ENCODE results near the gene MAN1C1. TPM values are rescaled to one million over a fixed set of nuclear protein-coding genes. Genes with fewer than 3 reads are reported as not detected.

The MAN1C1 gene
- total and polyA plus RNA-seq, 4 donors = 2.8 to 32.2 (median 14.5) TPM

GRCh38 chr1:25747046-25747719 lies 130.6 kb downstream of the MAN1C1 start:
- 84 to 86% methylated on average over 12 of the region's 12 CpGs for WGBS, 2 donors
- Histone ChIP-seq H3K36me3 (ENCODE audit: control insufficient read depth in 1 of 2, insufficient read depth in 2 of 2, low read length in 1 of 2) (no peaks in the 10 kb centered on the region), H3K4me3 (ENCODE audit: low read length in 2 of 2) (no peak overlapping the region), H3K27me3 (ENCODE audit: control insufficient read depth in 1 of 2, insufficient read depth in 2 of 2, low read length in 1 of 2) (no peaks in the 10 kb centered on the region), H3K27ac (ENCODE audit: low read depth in 1 of 2, low read length in 2 of 2) (no peak overlapping the region), H3K9me3 (ENCODE audit: control insufficient read depth, low read length) (no peaks in the 10 kb centered on the region), H3K4me1 (ENCODE audit: control insufficient read depth in 1 of 2, insufficient read depth in 2 of 2, low read length in 2 of 2) (no peaks in the 10 kb centered on the region)
- ATAC-seq (ENCODE audit: low FRiP score) (no peak), DNase-seq (no peak)
- intact Hi-C loops (cut with DNase I) = loop anchor here in 1 of 2 donors (5.0 kb wide), 1 partner anchor 45 kb away; no protein-coding TSS in a partner anchor

DNA sequence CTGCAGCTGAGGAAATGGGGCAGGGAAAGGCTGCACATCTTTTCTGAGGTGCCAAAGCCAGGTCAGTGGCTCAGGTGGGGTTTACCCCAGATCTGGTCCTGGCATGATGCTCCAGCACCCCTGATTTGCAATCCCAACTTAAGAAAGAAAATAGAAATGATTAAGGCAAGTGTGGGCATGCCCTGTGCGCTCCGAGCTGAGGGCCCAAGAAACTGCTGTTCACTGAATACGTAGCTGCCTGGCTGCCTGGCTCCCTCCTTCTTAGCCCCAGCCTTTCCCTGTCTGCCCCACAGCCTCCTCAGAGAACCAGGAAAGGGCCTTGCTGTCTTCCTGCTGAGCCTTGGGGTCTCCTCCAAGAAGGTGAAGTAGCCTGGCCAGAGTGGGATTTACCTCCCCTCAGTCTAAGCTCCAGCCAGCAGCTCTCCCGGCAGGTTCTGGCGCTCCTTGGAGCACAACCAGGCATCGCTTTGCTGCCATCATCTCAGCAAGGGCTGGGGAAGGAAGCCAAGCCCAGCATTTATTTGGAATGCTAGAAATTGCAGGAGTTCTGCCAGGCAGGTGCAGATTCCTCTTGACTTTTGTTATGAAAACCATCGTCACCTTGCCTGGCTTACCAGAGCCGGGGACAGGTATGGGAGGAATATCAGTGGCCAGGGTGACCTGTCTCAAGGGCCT lies 132.1 kb downstream of the MAN1C1 start:
- H3K9me3 ChIP-seq (ENCODE audit: control insufficient read depth, low read length) = no peaks in the 10 kb centered on the region
- ATAC-seq (ENCODE audit: low FRiP score) = no peak
- H3K27ac ChIP-seq (ENCODE audit: low read depth in 1 of 2, low read length in 2 of 2) = no peak overlapping the region
- H3K4me1 ChIP-seq (ENCODE audit: control insufficient read depth in 1 of 2, insufficient read depth in 2 of 2, low read length in 2 of 2) = no peaks in the 10 kb centered on the region
- H3K27me3 ChIP-seq (ENCODE audit: control insufficient read depth in 1 of 2, insufficient read depth in 2 of 2, low read length in 1 of 2) = no peaks in the 10 kb centered on the region
- intact Hi-C loops (cut with DNase I) = loop anchor here in 1 of 2 donors (5.0 kb wide), 1 partner anchor 44 kb away; no protein-coding TSS in a partner anchor
- DNase-seq = no peak
- 50 to 60% methylated on average over 8 of the region's 8 CpGs for WGBS, 2 donors
- H3K4me3 ChIP-seq (ENCODE audit: low read length in 2 of 2) = no peak overlapping the region
- H3K36me3 ChIP-seq (ENCODE audit: control insufficient read depth in 1 of 2, insufficient read depth in 2 of 2, low read length in 1 of 2) = no peaks in the 10 kb centered on the region

DNA sequence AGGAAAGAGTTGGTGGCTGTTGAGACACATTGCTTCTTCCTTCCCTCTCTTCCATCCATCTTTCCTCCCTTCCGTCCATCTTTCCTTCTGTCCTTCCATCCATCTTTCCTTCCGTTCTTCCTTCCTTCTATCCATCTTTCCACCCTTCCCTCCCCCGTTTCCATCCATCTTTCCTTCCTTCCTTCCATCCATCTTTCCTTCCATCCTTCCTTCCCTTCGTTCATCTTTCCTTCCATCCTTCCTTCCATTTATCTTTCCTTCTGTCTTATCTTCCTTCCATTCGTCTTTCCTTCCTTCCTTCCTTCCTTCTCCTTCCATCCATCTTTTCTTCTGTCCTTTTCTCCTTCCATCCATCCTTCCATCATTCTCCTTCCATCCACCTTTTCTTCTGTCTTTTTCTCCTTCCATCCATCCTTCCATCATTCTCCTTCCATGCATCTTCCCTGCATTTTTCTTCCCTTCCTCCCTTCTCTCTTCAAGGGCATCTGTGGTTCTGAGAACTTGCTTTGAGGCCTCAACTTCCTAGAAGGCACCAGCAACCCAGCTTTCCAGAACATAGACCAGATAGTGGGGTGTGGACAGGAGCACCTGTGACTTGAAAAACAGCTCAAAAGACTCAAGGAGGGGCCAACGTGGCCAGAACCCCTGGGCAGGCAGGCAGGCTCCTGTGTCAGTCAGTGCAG lies 134.5 kb downstream of the MAN1C1 start:
- H3K4me3 ChIP-seq (ENCODE audit: low read length in 2 of 2) = no peak overlapping the region
- H3K4me1 ChIP-seq (ENCODE audit: control insufficient read depth in 1 of 2, insufficient read depth in 2 of 2, low read length in 2 of 2) = no peaks in the 10 kb centered on the region
- H3K27ac ChIP-seq (ENCODE audit: low read depth in 1 of 2, low read length in 2 of 2) = no peak overlapping the region
- intact Hi-C loops (cut with DNase I) = no loop called here
- no peak for ATAC-seq (ENCODE audit: low FRiP score)
- H3K9me3 ChIP-seq (ENCODE audit: control insufficient read depth, low read length) = no peaks in the 10 kb centered on the region
- no peaks in the 10 kb centered on the region for H3K36me3 ChIP-seq (ENCODE audit: control insufficient read depth in 1 of 2, insufficient read depth in 2 of 2, low read length in 1 of 2)
- WGBS, 2 donors = 90 to 96% methylated on average over 6 of the region's 6 CpGs
- no peaks in the 10 kb centered on the region for H3K27me3 ChIP-seq (ENCODE audit: control insufficient read depth in 1 of 2, insufficient read depth in 2 of 2, low read length in 1 of 2)
- no peak for DNase-seq

- no peaks in the 10 kb centered on the region for H3K36me3 ChIP-seq (ENCODE audit: control insufficient read depth in 1 of 2, insufficient read depth in 2 of 2, low read length in 1 of 2)
- H3K9me3 ChIP-seq (ENCODE audit: control insufficient read depth, low read length) = no peaks in the 10 kb centered on the region
These were observed 138.0 kb downstream of the MAN1C1 start for GRCh38 chr1:25754470-25755181.

GRCh38 chr1:25755475-25756125 lies 139.0 kb downstream of the MAN1C1 start:
- no peak for DNase-seq
- Histone ChIP-seq H3K27ac (ENCODE audit: low read depth in 1 of 2, low read length in 2 of 2) (no peak overlapping the region), H3K27me3 (ENCODE audit: control insufficient read depth in 1 of 2, insufficient read depth in 2 of 2, low read length in 1 of 2) (no peaks in the 10 kb centered on the region), H3K36me3 (ENCODE audit: control insufficient read depth in 1 of 2, insufficient read depth in 2 of 2, low read length in 1 of 2) (no peaks in the 10 kb centered on the region), H3K9me3 (ENCODE audit: control insufficient read depth, low read length) (no peaks in the 10 kb centered on the region), H3K4me1 (ENCODE audit: control insufficient read depth in 1 of 2, insufficient read depth in 2 of 2, low read length in 2 of 2) (no peaks in the 10 kb centered on the region), H3K4me3 (ENCODE audit: low read length in 2 of 2) (no peak overlapping the region)
- intact Hi-C loops (cut with DNase I) = no loop called here
- no peak for ATAC-seq (ENCODE audit: low FRiP score)
- WGBS, 2 donors = 94 to 95% methylated on average over 7 of the region's 7 CpGs

More at GRCh38 chr1:25754470-25755181, 138.0 kb downstream of the MAN1C1 start:
- WGBS, 2 donors = 63 to 77% methylated on average over 17 of the region's 17 CpGs
- no peaks in the 10 kb centered on the region for H3K27me3 ChIP-seq (ENCODE audit: control insufficient read depth in 1 of 2, insufficient read depth in 2 of 2, low read length in 1 of 2)
- H3K27ac ChIP-seq (ENCODE audit: low read depth in 1 of 2, low read length in 2 of 2) = no peak overlapping the region
- ATAC-seq (ENCODE audit: low FRiP score) (peak; percentile 11), DNase-seq (no peak)
- no peak overlapping the region for H3K4me3 ChIP-seq (ENCODE audit: low read length in 2 of 2)
- no peaks in the 10 kb centered on the region for H3K4me1 ChIP-seq (ENCODE audit: control insufficient read depth in 1 of 2, insufficient read depth in 2 of 2, low read length in 2 of 2)
- intact Hi-C loops (cut with DNase I) = no loop called here

DNA sequence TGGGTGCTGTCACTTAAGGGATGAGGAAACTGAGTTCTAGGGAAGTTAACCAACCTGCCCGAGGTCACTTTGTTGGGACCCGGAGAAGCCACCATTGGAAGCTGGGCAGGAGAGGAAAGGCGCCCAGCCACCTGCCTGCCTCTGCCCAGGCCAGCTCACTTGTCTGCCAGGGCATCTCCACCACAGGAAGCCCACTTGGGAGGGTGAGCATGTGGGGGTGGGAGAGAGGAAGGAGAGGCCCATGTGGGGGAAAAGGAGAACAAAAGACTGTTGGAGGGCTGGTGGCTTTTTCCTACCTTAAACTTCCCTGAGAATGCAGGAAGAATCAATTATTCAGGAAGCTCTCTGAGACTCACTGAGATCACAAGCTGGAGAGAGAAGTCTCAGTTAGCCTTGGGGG lies 139.6 kb downstream of the MAN1C1 start:
- DNase-seq = no peak
- no peak overlapping the region for H3K4me3 ChIP-seq (ENCODE audit: low read length in 2 of 2)
- H3K4me1 ChIP-seq (ENCODE audit: control insufficient read depth in 1 of 2, insufficient read depth in 2 of 2, low read length in 2 of 2) = no peaks in the 10 kb centered on the region
- 94 to 100% methylated on average over 3 of the region's 3 CpGs for whole genome bisulfite sequencing, 2 donors
- intact Hi-C loops (cut with DNase I) = no loop called here
- no peak for ATAC-seq (ENCODE audit: low FRiP score)
- no peaks in the 10 kb centered on the region for H3K9me3 ChIP-seq (ENCODE audit: control insufficient read depth, low read length)
- H3K27me3 ChIP-seq (ENCODE audit: control insufficient read depth in 1 of 2, insufficient read depth in 2 of 2, low read length in 1 of 2) = no peaks in the 10 kb centered on the region
- no peaks in the 10 kb centered on the region for H3K36me3 ChIP-seq (ENCODE audit: control insufficient read depth in 1 of 2, insufficient read depth in 2 of 2, low read length in 1 of 2)
- H3K27ac ChIP-seq (ENCODE audit: low read depth in 1 of 2, low read length in 2 of 2) = no peak overlapping the region

GRCh38 chr1:25757151-25757845 lies 140.7 kb downstream of the MAN1C1 start:
- Histone ChIP-seq H3K4me3 (ENCODE audit: low read length in 2 of 2) (no peak overlapping the region), H3K27me3 (ENCODE audit: control insufficient read depth in 1 of 2, insufficient read depth in 2 of 2, low read length in 1 of 2) (no peaks in the 10 kb centered on the region), H3K4me1 (ENCODE audit: control insufficient read depth in 1 of 2, insufficient read depth in 2 of 2, low read length in 2 of 2) (no peaks in the 10 kb centered on the region), H3K27ac (ENCODE audit: low read depth in 1 of 2, low read length in 2 of 2) (no peak overlapping the region), H3K9me3 (ENCODE audit: control insufficient read depth, low read length) (no peaks in the 10 kb centered on the region), H3K36me3 (ENCODE audit: control insufficient read depth in 1 of 2, insufficient read depth in 2 of 2, low read length in 1 of 2) (no peaks in the 10 kb centered on the region)
- WGBS, 2 donors = 89 to 90% methylated on average over 12 of the region's 12 CpGs
- intact Hi-C loops (cut with DNase I) = no loop called here
- ATAC-seq (ENCODE audit: low FRiP score) (no peak), DNase-seq (no peak)

DNA sequence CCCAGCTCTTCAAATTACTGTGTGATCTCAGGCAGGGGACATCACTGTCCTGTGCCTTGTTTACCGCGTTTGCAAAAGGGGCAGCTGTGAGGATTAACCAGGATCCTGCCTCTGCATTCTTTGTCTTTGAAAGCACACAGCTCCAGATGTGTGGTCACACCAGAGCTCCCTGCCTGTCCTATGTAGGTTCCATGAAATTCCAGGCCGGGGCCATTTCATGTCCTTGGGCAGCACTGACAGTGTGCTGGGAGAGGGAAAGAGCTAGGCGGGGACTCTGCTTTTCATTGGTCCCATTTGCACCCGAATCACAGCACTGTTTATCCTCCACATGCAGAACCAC lies 141.2 kb downstream of the MAN1C1 start:
- H3K27ac ChIP-seq (ENCODE audit: low read depth in 1 of 2, low read length in 2 of 2) = no peak overlapping the region
- no peaks in the 10 kb centered on the region for H3K27me3 ChIP-seq (ENCODE audit: control insufficient read depth in 1 of 2, insufficient read depth in 2 of 2, low read length in 1 of 2)
- intact Hi-C loops (cut with DNase I) = no loop called here
- H3K4me3 ChIP-seq (ENCODE audit: low read length in 2 of 2) = no peak overlapping the region
- H3K4me1 ChIP-seq (ENCODE audit: control insufficient read depth in 1 of 2, insufficient read depth in 2 of 2, low read length in 2 of 2) = no peaks in the 10 kb centered on the region
- no peak for DNase-seq
- no peaks in the 10 kb centered on the region for H3K9me3 ChIP-seq (ENCODE audit: control insufficient read depth, low read length)
- no peaks in the 10 kb centered on the region for H3K36me3 ChIP-seq (ENCODE audit: control insufficient read depth in 1 of 2, insufficient read depth in 2 of 2, low read length in 1 of 2)
- 74 to 87% methylated on average over 5 of the region's 5 CpGs for WGBS, 2 donors
- ATAC-seq (ENCODE audit: low FRiP score) = no peak

All from aorta (tissue), 5 donors.